Esophagus muscularis mucosa (tissue), 4 donors: ENCODE measurements around the gene SEMA6A. TPM values are rescaled to one million over a fixed set of nuclear protein-coding genes. Genes with fewer than 3 reads are reported as not detected.

ENCODE experiments used
- DNase-seq: peaks from one replicate; pipeline ENCODE4 v3.0.0-alpha.2; 2017; ENCODE audit errors: extremely low spot score
- H3K27ac ChIP-seq, 4 donors: fragments of 200-600 bp; sonication (generic); replicated peaks in 1 of 4; 1 replicate in 3 of 4; 2 replicates in 1 of 4; pipeline ENCODE4 v1.5.1; 2016 to 2019; ENCODE audit warnings: mild to moderate bottlenecking in 1 of 4
- H3K27me3 ChIP-seq, 4 donors: fragments of 200-600 bp; sonication (generic); one replicate each; pipeline versions ENCODE4 v1.5.1 to v1.6.0; 2016 to 2019
- H3K36me3 ChIP-seq, 4 donors: fragments of 200-600 bp; sonication (generic); one replicate each; pipeline ENCODE4 v1.5.1; 2016 to 2019
- H3K4me1 ChIP-seq, 4 donors: fragments of 200-600 bp; sonication (generic); one replicate each; pipeline ENCODE4 v1.5.1; 2016 to 2019
- H3K4me3 ChIP-seq, 4 donors: fragments of 200-600 bp; sonication (generic); 1 replicate in 2 of 4; 2 replicates in 2 of 4; pipeline ENCODE4 v1.5.1; 2016 to 2019; ENCODE audit warnings: mild to moderate bottlenecking in 4 of 4, moderate library complexity in 1 of 4
- H3K9me3 ChIP-seq, 4 donors: fragments of 200-600 bp; sonication (generic); 1 replicate in 3 of 4; 2 replicates in 1 of 4; pipeline ENCODE4 v1.5.1; 2016 to 2019
- CTCF ChIP-seq, 3 experiments: fragments of 200-600 bp in 2 of 3; fragments of 450-650 bp in 1 of 3; sonication (generic) in 2 of 3; IDR thresholded peaks; one replicate each; pipeline ENCODE4 v1.5.1; 2017 to 2019; ENCODE audit warnings: antibody characterized with exemption in 3 of 3, mild to moderate bottlenecking in 2 of 3, moderate library complexity in 1 of 3
- EP300 ChIP-seq: sonication (generic); formaldehyde crosslinking; IDR thresholded peaks from one replicate; pipeline ENCODE4 v1.6.1; 2017; ENCODE audit warnings: antibody characterized with exemption
- POLR2A ChIP-seq: fragments of 450-650 bp; IDR thresholded peaks from one replicate; pipeline ENCODE4 v1.6.1; 2017; ENCODE audit warnings: antibody characterized with exemption, moderate library complexity, mild to moderate bottlenecking, low read depth
- POLR2AphosphoS5 ChIP-seq, 2 donors: sonication (generic); formaldehyde crosslinking; IDR thresholded peaks; one replicate each; pipeline ENCODE4 v1.6.1; 2017; ENCODE audit warnings: antibody characterized with exemption in 2 of 2
- WGBS: methylation state at CpG from one replicate; pipeline ENCODE4 v1.1.5; 2018; 5-methylcytosine and 5-hydroxymethylcytosine counted together
- intact Hi-C: fragments of 100-400 bp; cut with DNase I; formaldehyde crosslinking; loops from one replicate; pipeline ENCODE4 v1.15.1; 2023
- total RNA-seq, 4 donors: library from RNA; depleted of rRNA; stranded (reverse); fragments of >200 nt; gene quantifications; one replicate each; pipeline versions ENCODE4 v1.1.0 to v1.2.1, GENCODE V29; 2016

Gene SEMA6A
- total RNA-seq, 4 donors from 2014 or later = 10.9 to 20.9 (median 14.3) TPM

GRCh38 chr5:116521173-116521872, 53.3 kb downstream of the SEMA6A start:
- peaks cover 0 to 30% (median 13%) of the 10 kb centered on the region in 4 donors for H3K4me1 ChIP-seq
- DNase-seq = no peak
- TF ChIP-seq POLR2AphosphoS5 (IDR thresholded peaks at IDR 0.05) (peak in 1 of 2 donors; percentile 11), POLR2A (no peak)
- H3K27ac ChIP-seq = peak overlapping the region in 1 of 4 donors; percentile 9
- H3K9me3 ChIP-seq = no peaks in the 10 kb centered on the region
- no peaks in the 10 kb centered on the region for H3K36me3 ChIP-seq
- no peaks in the 10 kb centered on the region for H3K27me3 ChIP-seq
- intact Hi-C loops = no loop called here
- H3K4me3 ChIP-seq = no peak overlapping the region
- 80% methylated on average over 4 of the region's 5 CpGs for WGBS

- H3K27ac ChIP-seq = peak overlapping the region in 2 of 4 donors; percentile 9 to 36
- no peaks in the 10 kb centered on the region for H3K9me3 ChIP-seq
- no peak overlapping the region for H3K4me3 ChIP-seq
- H3K36me3 ChIP-seq = no peaks in the 10 kb centered on the region
- no peak for DNase-seq
- WGBS = 50% methylated on average over 1 of the region's 1 CpG
- intact Hi-C loops = no loop called here
- TF ChIP-seq POLR2A = no peak
- no peak for TF ChIP-seq POLR2AphosphoS5 (IDR thresholded peaks at IDR 0.05)
- TF ChIP-seq CTCF (IDR thresholded peaks at IDR 0.05) = no peak
- TF ChIP-seq EP300 = no peak
- H3K27me3 ChIP-seq = no peaks in the 10 kb centered on the region
- H3K4me1 ChIP-seq = peaks cover 5 to 35% (median 13%) of the 10 kb centered on the region in 4 donors
These were observed 53.9 kb downstream of the SEMA6A start for GRCh38 chr5:116520771-116521170.

- WGBS = 78% methylated on average over 3 of the region's 3 CpGs
- DNase-seq = no peak
- H3K27me3 ChIP-seq = no peaks in the 10 kb centered on the region
- peaks cover 10 to 38% (median 21%) of the 10 kb centered on the region in 4 donors for H3K4me1 ChIP-seq
- H3K4me3 ChIP-seq = no peak overlapping the region
- H3K27ac ChIP-seq = no peak overlapping the region
- no peaks in the 10 kb centered on the region for H3K9me3 ChIP-seq
- intact Hi-C loops = no loop called here
- no peak for TF ChIP-seq CTCF (IDR thresholded peaks at IDR 0.05)
- no peak for TF ChIP-seq POLR2A
- TF ChIP-seq EP300 = no peak
- TF ChIP-seq POLR2AphosphoS5 (IDR thresholded peaks at IDR 0.05) = no peak
- no peaks in the 10 kb centered on the region for H3K36me3 ChIP-seq
These were observed 56.2 kb downstream of the SEMA6A start for GRCh38 chr5:116518423-116518822.

GRCh38 chr5:116517488-116517887, 57.1 kb downstream of the SEMA6A start:
- no peaks in the 10 kb centered on the region for H3K27me3 ChIP-seq
- H3K36me3 ChIP-seq = no peaks in the 10 kb centered on the region
- 71% methylated on average over 2 of the region's 2 CpGs for WGBS
- no peaks in the 10 kb centered on the region for H3K9me3 ChIP-seq
- TF ChIP-seq EP300 (no peak), POLR2A (no peak), POLR2AphosphoS5 (IDR thresholded peaks at IDR 0.05) (no peak), CTCF (IDR thresholded peaks at IDR 0.05) (no peak)
- H3K4me1 ChIP-seq = peaks cover 10 to 34% (median 20%) of the 10 kb centered on the region in 4 donors
- H3K4me3 ChIP-seq = no peak overlapping the region
- H3K27ac ChIP-seq = no peak overlapping the region
- peak; percentile 55 for DNase-seq
- intact Hi-C loops = no loop called here

GRCh38 chr5:116516021-116516420, 58.6 kb downstream of the SEMA6A start:
- H3K27ac ChIP-seq = no peak overlapping the region
- no peaks in the 10 kb centered on the region for H3K9me3 ChIP-seq
- TF ChIP-seq POLR2A (no peak), EP300 (no peak), CTCF (IDR thresholded peaks at IDR 0.05) (no peak)
- no peak overlapping the region for H3K4me3 ChIP-seq
- intact Hi-C loops = no loop called here
- H3K4me1 ChIP-seq = peaks cover 10 to 33% (median 20%) of the 10 kb centered on the region in 4 donors
- H3K36me3 ChIP-seq = no peaks in the 10 kb centered on the region
- no peaks in the 10 kb centered on the region for H3K27me3 ChIP-seq
- 66% methylated on average over 4 of the region's 4 CpGs for WGBS
- DNase-seq = no peak
